ENCODE results near the gene SLC12A7. TPM values are rescaled to one million over a fixed set of nuclear protein-coding genes. Genes with fewer than 3 reads are reported as not detected.

SLC12A7 gene
- total and polyA plus RNA-seq, 7 experiments from 2014 or later, result 6.4 to 101 (median 61.9) TPM

GRCh38 chr5:1039706-1040260 lies 72.1 kb downstream of the SLC12A7 start:
- Histone ChIP-seq H3K9me3 (ENCODE audit: control insufficient read depth in 2 of 3, low read length in 3 of 3) (no peaks in the 10 kb centered on the region), H3K4me1 (ENCODE audit: control insufficient read depth in 2 of 2, insufficient read depth in 2 of 2, low read length in 2 of 2) (no peaks in the 10 kb centered on the region), H3K27me3 (ENCODE audit: control insufficient read depth in 2 of 2, insufficient read depth in 2 of 2, low read length in 2 of 2) (no peaks in the 10 kb centered on the region), H3K27ac (ENCODE audit: low read depth, low read length) (no peak overlapping the region), H3K4me3 (ENCODE audit: low read length) (no peak overlapping the region), H3K36me3 (ENCODE audit: control insufficient read depth in 2 of 3, insufficient read depth in 3 of 3, low read length in 3 of 3) (no peaks in the 10 kb centered on the region)
- H3K27me3 Mint-ChIP-seq, result peaks cover 0 to 5% (median 0%) of the 10 kb centered on the region in 5 donors
- H3K9me3 Mint-ChIP-seq, result peaks cover 0 to 40% (median 0%) of the 10 kb centered on the region in 11 donors
- no peak for ATAC-seq
- no peak overlapping the region for H3K27ac Mint-ChIP-seq
- intact Hi-C loops (cut with micrococcal nuclease), result no loop called here
- CTCF ChIA-PET, result no interaction called here
- POLR2A ChIA-PET, result no interaction called here
- peaks cover 0 to 33% (median 0%) of the 10 kb centered on the region in 5 donors for H3K36me3 Mint-ChIP-seq
- H3K4me3 Mint-ChIP-seq, result no peak overlapping the region
- H3K4me1 Mint-ChIP-seq, result peaks cover 0 to 44% (median 2%) of the 10 kb centered on the region in 7 donors
- DNase-seq, result no peak

- ATAC-seq, result no peak
These were observed 72.7 kb downstream of the SLC12A7 start for GRCh38 chr5:1039210-1039548.

GRCh38 chr5:1038417-1039209 lies 73.2 kb downstream of the SLC12A7 start:
- Mint-ChIP-seq H3K27ac (no peak overlapping the region), H3K4me1 (peaks cover 0 to 36% (median 2%) of the 10 kb centered on the region in 7 donors), H3K36me3 (peaks cover 0 to 21% (median 0%) of the 10 kb centered on the region in 5 donors), H3K27me3 (peaks cover 0 to 5% (median 0%) of the 10 kb centered on the region in 5 donors), H3K9me3 (peaks cover 0 to 28% (median 0%) of the 10 kb centered on the region in 11 donors), H3K4me3 (no peak overlapping the region)
- ATAC-seq (no peak), DNase-seq (no peak)
- no peaks in the 10 kb centered on the region for H3K4me1 ChIP-seq (ENCODE audit: control insufficient read depth in 2 of 2, insufficient read depth in 2 of 2, low read length in 2 of 2)
- POLR2A ChIA-PET, result no interaction called here
- no peak overlapping the region for H3K4me3 ChIP-seq (ENCODE audit: low read length)
- no peaks in the 10 kb centered on the region for H3K27me3 ChIP-seq (ENCODE audit: control insufficient read depth in 2 of 2, insufficient read depth in 2 of 2, low read length in 2 of 2)
- no peaks in the 10 kb centered on the region for H3K36me3 ChIP-seq (ENCODE audit: control insufficient read depth in 2 of 3, insufficient read depth in 3 of 3, low read length in 3 of 3)
- H3K27ac ChIP-seq (ENCODE audit: low read depth, low read length), result no peak overlapping the region
- no peaks in the 10 kb centered on the region for H3K9me3 ChIP-seq (ENCODE audit: control insufficient read depth in 2 of 3, low read length in 3 of 3)
- CTCF ChIA-PET, result no interaction called here
- intact Hi-C loops (cut with micrococcal nuclease), result no loop called here

More at GRCh38 chr5:1039210-1039548, 72.7 kb downstream of the SLC12A7 start:
- DNase-seq, result no peak
- no peak overlapping the region for H3K4me3 ChIP-seq (ENCODE audit: low read length)
- no peaks in the 10 kb centered on the region for H3K36me3 ChIP-seq (ENCODE audit: control insufficient read depth in 2 of 3, insufficient read depth in 3 of 3, low read length in 3 of 3)
- H3K27ac ChIP-seq (ENCODE audit: low read depth, low read length), result no peak overlapping the region
- Mint-ChIP-seq H3K4me3 (no peak overlapping the region), H3K36me3 (peaks cover 0 to 27% (median 0%) of the 10 kb centered on the region in 5 donors), H3K9me3 (peaks cover 0 to 34% (median 0%) of the 10 kb centered on the region in 11 donors), H3K27me3 (peaks cover 0 to 5% (median 0%) of the 10 kb centered on the region in 5 donors), H3K4me1 (peaks cover 0 to 42% (median 2%) of the 10 kb centered on the region in 7 donors), H3K27ac (no peak overlapping the region)
- intact Hi-C loops (cut with micrococcal nuclease), result no loop called here
- CTCF ChIA-PET, result no interaction called here
- no peaks in the 10 kb centered on the region for H3K27me3 ChIP-seq (ENCODE audit: control insufficient read depth in 2 of 2, insufficient read depth in 2 of 2, low read length in 2 of 2)
- no peaks in the 10 kb centered on the region for H3K4me1 ChIP-seq (ENCODE audit: control insufficient read depth in 2 of 2, insufficient read depth in 2 of 2, low read length in 2 of 2)
- no peaks in the 10 kb centered on the region for H3K9me3 ChIP-seq (ENCODE audit: control insufficient read depth in 2 of 3, low read length in 3 of 3)
- POLR2A ChIA-PET, result no interaction called here

GRCh38 chr5:1037671-1038416 lies 74.0 kb downstream of the SLC12A7 start:
- no peaks in the 10 kb centered on the region for H3K36me3 ChIP-seq (ENCODE audit: control insufficient read depth in 2 of 3, insufficient read depth in 3 of 3, low read length in 3 of 3)
- ChIA-PET CTCF (no interaction called here), POLR2A (no interaction called here)
- Mint-ChIP-seq H3K36me3 (peaks cover 0 to 14% (median 0%) of the 10 kb centered on the region in 5 donors), H3K4me3 (no peak overlapping the region), H3K4me1 (peaks cover 0 to 29% (median 2%) of the 10 kb centered on the region in 7 donors), H3K9me3 (peaks cover 0 to 20% (median 0%) of the 10 kb centered on the region in 11 donors), H3K27me3 (peaks cover 0 to 5% (median 0%) of the 10 kb centered on the region in 5 donors), H3K27ac (no peak overlapping the region)
- no peaks in the 10 kb centered on the region for H3K9me3 ChIP-seq (ENCODE audit: control insufficient read depth in 2 of 3, low read length in 3 of 3)
- H3K4me1 ChIP-seq (ENCODE audit: control insufficient read depth in 2 of 2, insufficient read depth in 2 of 2, low read length in 2 of 2), result no peaks in the 10 kb centered on the region
- no peak overlapping the region for H3K4me3 ChIP-seq (ENCODE audit: low read length)
- no peak for ATAC-seq
- intact Hi-C loops (cut with micrococcal nuclease), result no loop called here
- no peak overlapping the region for H3K27ac ChIP-seq (ENCODE audit: low read depth, low read length)
- no peaks in the 10 kb centered on the region for H3K27me3 ChIP-seq (ENCODE audit: control insufficient read depth in 2 of 2, insufficient read depth in 2 of 2, low read length in 2 of 2)
- no peak for DNase-seq

- intact Hi-C loops (cut with micrococcal nuclease), result no loop called here
- Histone ChIP-seq H3K4me3 (ENCODE audit: low read length) (no peak overlapping the region), H3K27ac (ENCODE audit: low read depth, low read length) (no peak overlapping the region), H3K27me3 (ENCODE audit: control insufficient read depth in 2 of 2, insufficient read depth in 2 of 2, low read length in 2 of 2) (no peaks in the 10 kb centered on the region), H3K9me3 (ENCODE audit: control insufficient read depth in 2 of 3, low read length in 3 of 3) (no peaks in the 10 kb centered on the region), H3K36me3 (ENCODE audit: control insufficient read depth in 2 of 3, insufficient read depth in 3 of 3, low read length in 3 of 3) (no peaks in the 10 kb centered on the region), H3K4me1 (ENCODE audit: control insufficient read depth in 2 of 2, insufficient read depth in 2 of 2, low read length in 2 of 2) (no peaks in the 10 kb centered on the region)
- POLR2A ChIA-PET, result interaction anchor here (0.7 kb wide), 1 partner anchor 69 kb away, joined by 3 read pairs; no protein-coding TSS in a partner anchor
- ATAC-seq (no peak), DNase-seq (no peak)
- H3K4me1 Mint-ChIP-seq, result peaks cover 0 to 22% (median 0%) of the 10 kb centered on the region in 7 donors
- H3K27ac Mint-ChIP-seq, result no peak overlapping the region
- peaks cover 0 to 14% (median 0%) of the 10 kb centered on the region in 11 donors for H3K9me3 Mint-ChIP-seq
- peaks cover 0 to 11% (median 0%) of the 10 kb centered on the region in 5 donors for H3K36me3 Mint-ChIP-seq
- no peak overlapping the region for H3K4me3 Mint-ChIP-seq
- H3K27me3 Mint-ChIP-seq, result peaks cover 0 to 9% (median 0%) of the 10 kb centered on the region in 5 donors
- CTCF ChIA-PET, result no interaction called here
These were observed 74.7 kb downstream of the SLC12A7 start for GRCh38 chr5:1037123-1037670.

- Histone ChIP-seq H3K27ac (ENCODE audit: low read depth, low read length) (no peak overlapping the region), H3K9me3 (ENCODE audit: control insufficient read depth in 2 of 3, low read length in 3 of 3) (no peaks in the 10 kb centered on the region), H3K36me3 (ENCODE audit: control insufficient read depth in 2 of 3, insufficient read depth in 3 of 3, low read length in 3 of 3) (no peaks in the 10 kb centered on the region), H3K4me1 (ENCODE audit: control insufficient read depth in 2 of 2, insufficient read depth in 2 of 2, low read length in 2 of 2) (no peaks in the 10 kb centered on the region), H3K4me3 (ENCODE audit: low read length) (no peak overlapping the region), H3K27me3 (ENCODE audit: control insufficient read depth in 2 of 2, insufficient read depth in 2 of 2, low read length in 2 of 2) (no peaks in the 10 kb centered on the region)
- no peak for DNase-seq
- H3K9me3 Mint-ChIP-seq, result peaks cover 0 to 8% (median 0%) of the 10 kb centered on the region in 11 donors
- CTCF ChIA-PET, result no interaction called here
- no peak for ATAC-seq
- H3K27ac Mint-ChIP-seq, result no peak overlapping the region
- POLR2A ChIA-PET, result interaction anchor here (0.7 kb wide), 1 partner anchor 69 kb away, joined by 3 read pairs; no protein-coding TSS in a partner anchor
- peaks cover 0 to 8% (median 0%) of the 10 kb centered on the region in 5 donors for H3K36me3 Mint-ChIP-seq
- H3K4me3 Mint-ChIP-seq, result no peak overlapping the region
- peaks cover 0 to 16% (median 0%) of the 10 kb centered on the region in 7 donors for H3K4me1 Mint-ChIP-seq
- H3K27me3 Mint-ChIP-seq, result peaks cover 0 to 9% (median 0%) of the 10 kb centered on the region in 5 donors
- intact Hi-C loops (cut with micrococcal nuclease), result no loop called here
These were observed 75.2 kb downstream of the SLC12A7 start for GRCh38 chr5:1036504-1037122.
